Heart right ventricle (tissue), 16 donors: ENCODE results near the gene ZFPL1. TPM values are rescaled to one million over a fixed set of nuclear protein-coding genes. Genes with fewer than 3 reads are reported as not detected.

Experiments used
- ATAC-seq, 8 donors: fragments of 200-7000 bp; cut with Tn5 transposase; one replicate each; pipeline ENCODE4 v1.9.1; 2020; ENCODE audit warnings: mild to moderate bottlenecking in 8 of 8, moderate library complexity in 8 of 8, moderate number of reproducible peaks in 1 of 8
- DNase-seq, 2 donors: peaks; one replicate each; pipeline ENCODE4 v3.0.0-alpha.2; 2020
- H3K27ac ChIP-seq, 10 donors: fragments of 200-600 bp; sonication (generic) in 2 of 10; one replicate each; pipeline versions ENCODE4 v1.5.0 to v1.8.0; 2020 to 2022; ENCODE audit warnings: mild to moderate bottlenecking in 3 of 10
- H3K27me3 ChIP-seq, 7 donors: fragments of 200-600 bp; one replicate each; pipeline ENCODE4 v1.8.0; 2021 to 2022; ENCODE audit warnings: mild to moderate bottlenecking in 2 of 7
- H3K36me3 ChIP-seq, 9 donors: fragments of 200-600 bp; sonication (generic) in 1 of 9; one replicate each; pipeline versions ENCODE4 v1.5.0 to v1.8.0; 2020 to 2022; ENCODE audit warnings: mild to moderate bottlenecking in 2 of 9
- H3K4me1 ChIP-seq, 9 donors: fragments of 200-600 bp; sonication (generic) in 1 of 9; one replicate each; pipeline versions ENCODE4 v1.5.0 to v1.8.0; 2020 to 2022; ENCODE audit warnings: mild to moderate bottlenecking in 4 of 9
- H3K4me3 ChIP-seq, 10 donors: fragments of 200-600 bp; sonication (generic) in 2 of 10; one replicate each; pipeline versions ENCODE4 v1.5.0 to v1.8.0; 2020 to 2022; ENCODE audit warnings: mild to moderate bottlenecking in 7 of 10, moderate library complexity in 2 of 10
- H3K9me3 ChIP-seq, 11 donors: fragments of 200-600 bp in 10 of 11; sonication (generic) in 2 of 11; one replicate each; pipeline versions ENCODE4 v1.5.0 to v1.8.0; 2013 to 2022; ENCODE audit warnings: mild to moderate bottlenecking in 2 of 11, control low read depth in 1 of 11, moderate library complexity in 1 of 11
- CTCF ChIP-seq, 9 donors: fragments of 200-600 bp; sonication (generic) in 2 of 9; IDR thresholded peaks; one replicate each; pipeline versions ENCODE4 v1.5.0 to v1.8.0; 2021 to 2022; ENCODE audit warnings: antibody characterized with exemption in 9 of 9, mild to moderate bottlenecking in 5 of 9, moderate library complexity in 1 of 9
- WGBS, 2 donors: extraction: QIAGEN DNeasy Blood & Tissue Kit; methylation state at CpG; one replicate each; pipeline ENCODE4 v1.1.7; 2013; ENCODE audit warnings: inconsistent platforms in 1 of 2; 5-methylcytosine and 5-hydroxymethylcytosine counted together
- intact Hi-C, 10 donors: fragments of 100-400 bp; cut with DNase I; formaldehyde crosslinking; loops; one replicate each; pipeline versions ENCODE4 v1.11.1 to v1.14.2; 2022
- polyA plus RNA-seq, 2 donors: library from polyadenylated mRNA; stranded (reverse); fragments of 200-250 nt; gene quantifications; one replicate each; pipeline ENCODE4 v1.2.3, GENCODE V29; 2013
- total RNA-seq, 10 donors: library from RNA; stranded (reverse); fragmentation: NEBNext Ultra II Directional in 3 of 10; extraction: Animal tissue kit (Norgen Biotek cat#: 25700) in 3 of 10; gene quantifications; one replicate each; pipeline versions ENCODE4 v1.2.1 to v1.2.4, GENCODE V29; 2021 to 2023
- donor health status: Arrhythmogenic right ventricular cardiomyopathy.
- donor health status: ischemic (EF 13 %, LVEDD 7.1; RV severe dilation, severe dysfunction).
- donor health status: healthy with polysubstance abuse.
- donor health status: DM: no; HTN: yes; CAD: no.
- donor health status: DM: no; HTN: no; CAD: no.
- donor health status: ischemic (EF 25% LVEDD 6.9; RV normal size, moderate dysfunction).
- donor health status: ischemic (EF 25% LVEDD 5.7; RV mildly dilated, moderate dysfunction).
- donor health status: healthy.
- donor health status: DM: yes; HTN: yes; CAD: no.
- donor health status: Ischemic cardiomyopathy.
- donor health status: ischemic (EF 35%, LVEDD 5.7; RV mildly dilated, moderate dysfunction).
- donor health status: nonischemic (EF 11% LVEDD 7.7; RV severe dilation, severe dysfunction).
- donor health status: DM: yes; HTN: yes; CAD: no.
- donor health status: PGD.
- donor health status: ischemic (EF 29% LVEDD 5.4; RV normal size, mild dysfunction).
- donor health status: nonischemic (EF 23%, LVEDD 6.1; RV moderate dilation, normal function).

ZFPL1 gene
- total and polyA plus RNA-seq, 12 donors: 21.5 to 49.2 (median 25.6) TPM

- no peak for DNase-seq
- TF ChIP-seq CTCF (IDR thresholded peaks at IDR 0.05): no peak
- 80 to 84% methylated on average over 12 of the region's 12 CpGs for WGBS, 2 donors
- peaks cover 7 to 89% (median 73%) of the 10 kb centered on the region in 9 donors for H3K36me3 ChIP-seq
- H3K4me3 ChIP-seq: no peak overlapping the region
- ATAC-seq: no peak
- H3K27me3 ChIP-seq: no peaks in the 10 kb centered on the region
- H3K9me3 ChIP-seq: no peaks in the 10 kb centered on the region
- no peak overlapping the region for H3K27ac ChIP-seq
- intact Hi-C loops: no loop called here
- H3K4me1 ChIP-seq: peaks cover 3 to 20% (median 12%) of the 10 kb centered on the region in 9 donors
Measured at GRCh38 chr11:65127473-65128181, 43.6 kb downstream of the ZFPL1 start.

GRCh38 chr11:65128182-65129145 lies 44.4 kb downstream of the ZFPL1 start:
- Histone ChIP-seq H3K27ac (no peak overlapping the region), H3K27me3 (no peaks in the 10 kb centered on the region), H3K4me1 (peaks cover 6 to 20% (median 13%) of the 10 kb centered on the region in 9 donors), H3K9me3 (no peaks in the 10 kb centered on the region), H3K36me3 (peaks cover 7 to 94% (median 73%) of the 10 kb centered on the region in 9 donors), H3K4me3 (no peak overlapping the region)
- TF ChIP-seq CTCF (IDR thresholded peaks at IDR 0.05): no peak
- no peak for ATAC-seq
- no peak for DNase-seq
- WGBS, 2 donors: 84% methylated on average over 15 of the region's 15 CpGs
- intact Hi-C loops: no loop called here

GRCh38 chr11:65129649-65130441 lies 45.8 kb downstream of the ZFPL1 start:
- Histone ChIP-seq H3K27me3 (no peaks in the 10 kb centered on the region), H3K27ac (no peak overlapping the region), H3K4me1 (peaks cover 6 to 24% (median 17%) of the 10 kb centered on the region in 9 donors), H3K9me3 (no peaks in the 10 kb centered on the region), H3K36me3 (peaks cover 7 to 84% (median 66%) of the 10 kb centered on the region in 9 donors), H3K4me3 (no peak overlapping the region)
- intact Hi-C loops: loop anchor here in 2 of 10 donors (10.0 kb wide), 1 partner anchor 125 kb away; no protein-coding TSS in a partner anchor
- ATAC-seq: no peak
- 86 to 90% methylated on average over 13 of the region's 13 CpGs for WGBS, 2 donors
- no peak for DNase-seq
- no peak for TF ChIP-seq CTCF (IDR thresholded peaks at IDR 0.05)
